WTC11 (cell line): ENCODE measurements around the gene TES.
"Not testable (repeated sequence)": the region's sequence is repeated elsewhere in the genome, so short reads cannot be mapped to it uniquely, and the experiment has no call there.

Experiments used
- FOXK1 ChIP-seq: sonication (generic); formaldehyde crosslinking; IDR thresholded peaks from 2 replicates; pipeline ENCODE4 v1.8.0; 2022; ENCODE audit warnings: mild to moderate bottlenecking, moderate library complexity, missing genetic modification reagents
- FOXP1 ChIP-seq: sonication (generic); formaldehyde crosslinking; IDR thresholded peaks from 2 replicates; pipeline ENCODE4 v1.8.0; 2022; ENCODE audit warnings: missing genetic modification reagents, mild to moderate bottlenecking, moderate library complexity, borderline replicate concordance
- KAT7 ChIP-seq: sonication (generic); formaldehyde crosslinking; IDR thresholded peaks from 2 replicates; pipeline ENCODE4 v1.8.1; 2023; ENCODE audit warnings: missing genetic modification reagents, mild to moderate bottlenecking, borderline replicate concordance
- NFE2L1 ChIP-seq: sonication (generic); formaldehyde crosslinking; IDR thresholded peaks from 2 replicates; pipeline ENCODE4 v1.8.1; 2023; ENCODE audit warnings: missing genetic modification reagents
- ZNF232 ChIP-seq: sonication (generic); formaldehyde crosslinking; IDR thresholded peaks from 2 replicates; pipeline ENCODE4 v1.8.0; 2022; ENCODE audit warnings: mild to moderate bottlenecking, missing genetic modification reagents
- TF ChIP-seq, protein P1 (sequence below): sonication (generic); formaldehyde crosslinking; IDR thresholded peaks from 2 replicates; pipeline ENCODE4 v1.8.0; 2022; ENCODE audit warnings: mild to moderate bottlenecking, missing genetic modification reagents
- TF ChIP-seq, protein P2 (sequence below): fragments of 200-600 bp; IDR thresholded peaks from 2 replicates; pipeline ENCODE4 v1.8.0; 2022; ENCODE audit warnings: antibody characterized with exemption
- TF ChIP-seq, protein P3 (sequence below): sonication (generic); formaldehyde crosslinking; IDR thresholded peaks from 2 replicates; pipeline ENCODE4 v1.8.0; 2022; ENCODE audit warnings: mild to moderate bottlenecking, missing genetic modification reagents

DNA sequence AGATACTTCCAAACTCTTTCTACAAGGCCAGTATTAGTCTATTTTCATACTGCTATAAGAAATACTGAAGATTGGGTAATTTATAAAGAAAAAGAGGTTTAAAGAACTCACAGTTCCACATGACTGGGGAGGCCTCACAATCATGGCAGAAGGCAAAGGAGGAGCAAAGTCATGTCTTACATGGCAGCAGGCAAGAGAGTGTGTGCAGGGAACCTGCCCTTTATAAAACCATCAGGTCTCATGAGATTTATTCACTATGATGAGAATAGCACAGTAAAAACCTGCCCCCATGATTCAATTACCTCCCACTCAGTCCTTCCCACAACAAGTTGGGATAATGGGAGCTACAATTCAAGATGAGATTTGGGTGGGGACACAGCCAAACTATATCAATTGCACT lies 85.6 kb downstream of the TES start:
- TF ChIP-seq, protein P1, sequence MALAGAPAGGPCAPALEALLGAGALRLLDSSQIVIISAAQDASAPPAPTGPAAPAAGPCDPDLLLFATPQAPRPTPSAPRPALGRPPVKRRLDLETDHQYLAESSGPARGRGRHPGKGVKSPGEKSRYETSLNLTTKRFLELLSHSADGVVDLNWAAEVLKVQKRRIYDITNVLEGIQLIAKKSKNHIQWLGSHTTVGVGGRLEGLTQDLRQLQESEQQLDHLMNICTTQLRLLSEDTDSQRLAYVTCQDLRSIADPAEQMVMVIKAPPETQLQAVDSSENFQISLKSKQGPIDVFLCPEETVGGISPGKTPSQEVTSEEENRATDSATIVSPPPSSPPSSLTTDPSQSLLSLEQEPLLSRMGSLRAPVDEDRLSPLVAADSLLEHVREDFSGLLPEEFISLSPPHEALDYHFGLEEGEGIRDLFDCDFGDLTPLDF (CRISPR knock-in tag): not testable (repeated sequence)
- TF ChIP-seq, protein P2, sequence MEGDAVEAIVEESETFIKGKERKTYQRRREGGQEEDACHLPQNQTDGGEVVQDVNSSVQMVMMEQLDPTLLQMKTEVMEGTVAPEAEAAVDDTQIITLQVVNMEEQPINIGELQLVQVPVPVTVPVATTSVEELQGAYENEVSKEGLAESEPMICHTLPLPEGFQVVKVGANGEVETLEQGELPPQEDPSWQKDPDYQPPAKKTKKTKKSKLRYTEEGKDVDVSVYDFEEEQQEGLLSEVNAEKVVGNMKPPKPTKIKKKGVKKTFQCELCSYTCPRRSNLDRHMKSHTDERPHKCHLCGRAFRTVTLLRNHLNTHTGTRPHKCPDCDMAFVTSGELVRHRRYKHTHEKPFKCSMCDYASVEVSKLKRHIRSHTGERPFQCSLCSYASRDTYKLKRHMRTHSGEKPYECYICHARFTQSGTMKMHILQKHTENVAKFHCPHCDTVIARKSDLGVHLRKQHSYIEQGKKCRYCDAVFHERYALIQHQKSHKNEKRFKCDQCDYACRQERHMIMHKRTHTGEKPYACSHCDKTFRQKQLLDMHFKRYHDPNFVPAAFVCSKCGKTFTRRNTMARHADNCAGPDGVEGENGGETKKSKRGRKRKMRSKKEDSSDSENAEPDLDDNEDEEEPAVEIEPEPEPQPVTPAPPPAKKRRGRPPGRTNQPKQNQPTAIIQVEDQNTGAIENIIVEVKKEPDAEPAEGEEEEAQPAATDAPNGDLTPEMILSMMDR: not testable (repeated sequence)
- TF ChIP-seq FOXP1, ZNF232, KAT7, NFE2L1, FOXK1 (CRISPR knock-in tag): not testable (repeated sequence)
- TF ChIP-seq, protein P3, sequence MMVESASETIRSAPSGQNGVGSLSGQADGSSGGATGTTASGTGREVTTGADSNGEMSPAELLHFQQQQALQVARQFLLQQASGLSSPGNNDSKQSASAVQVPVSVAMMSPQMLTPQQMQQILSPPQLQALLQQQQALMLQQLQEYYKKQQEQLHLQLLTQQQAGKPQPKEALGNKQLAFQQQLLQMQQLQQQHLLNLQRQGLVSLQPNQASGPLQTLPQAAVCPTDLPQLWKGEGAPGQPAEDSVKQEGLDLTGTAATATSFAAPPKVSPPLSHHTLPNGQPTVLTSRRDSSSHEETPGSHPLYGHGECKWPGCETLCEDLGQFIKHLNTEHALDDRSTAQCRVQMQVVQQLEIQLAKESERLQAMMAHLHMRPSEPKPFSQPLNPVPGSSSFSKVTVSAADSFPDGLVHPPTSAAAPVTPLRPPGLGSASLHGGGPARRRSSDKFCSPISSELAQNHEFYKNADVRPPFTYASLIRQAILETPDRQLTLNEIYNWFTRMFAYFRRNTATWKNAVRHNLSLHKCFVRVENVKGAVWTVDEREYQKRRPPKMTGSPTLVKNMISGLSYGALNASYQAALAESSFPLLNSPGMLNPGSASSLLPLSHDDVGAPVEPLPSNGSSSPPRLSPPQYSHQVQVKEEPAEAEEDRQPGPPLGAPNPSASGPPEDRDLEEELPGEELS (CRISPR knock-in tag): not testable (repeated sequence)
